ENCODE data around the gene LILRB5.
A peak's percentile ranks its signal among the peaks of the same experiment; 100 is the strongest.

Gene LILRB5

DNA sequence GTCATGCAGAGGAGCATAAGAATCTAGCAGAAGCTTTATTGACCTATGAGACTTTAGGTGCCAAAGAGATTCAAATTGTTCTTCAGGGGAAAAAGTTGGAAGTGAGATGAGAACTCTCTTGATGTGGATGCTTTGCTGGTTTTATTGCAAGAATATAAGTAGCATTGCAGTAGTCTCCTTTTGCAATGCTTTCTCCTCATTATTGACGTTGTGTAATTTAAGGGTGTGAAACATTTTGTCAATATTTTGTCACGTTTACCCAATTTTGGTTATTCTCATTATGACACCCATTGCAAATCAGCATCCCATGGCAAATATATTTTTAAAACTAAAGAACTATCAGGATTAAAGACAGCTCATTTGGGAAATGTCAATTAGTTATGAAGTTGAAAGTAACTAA lies 11.9 kb upstream of the LILRB5 start:
- no peaks in the 10 kb centered on the region for H3K36me3 ChIP-seq (ENCODE audit: insufficient read depth)
- H3K4me1 ChIP-seq (ENCODE audit: low read depth, poor library complexity, severe bottlenecking), result no peaks in the 10 kb centered on the region
- TF ChIP-seq, protein P1, sequence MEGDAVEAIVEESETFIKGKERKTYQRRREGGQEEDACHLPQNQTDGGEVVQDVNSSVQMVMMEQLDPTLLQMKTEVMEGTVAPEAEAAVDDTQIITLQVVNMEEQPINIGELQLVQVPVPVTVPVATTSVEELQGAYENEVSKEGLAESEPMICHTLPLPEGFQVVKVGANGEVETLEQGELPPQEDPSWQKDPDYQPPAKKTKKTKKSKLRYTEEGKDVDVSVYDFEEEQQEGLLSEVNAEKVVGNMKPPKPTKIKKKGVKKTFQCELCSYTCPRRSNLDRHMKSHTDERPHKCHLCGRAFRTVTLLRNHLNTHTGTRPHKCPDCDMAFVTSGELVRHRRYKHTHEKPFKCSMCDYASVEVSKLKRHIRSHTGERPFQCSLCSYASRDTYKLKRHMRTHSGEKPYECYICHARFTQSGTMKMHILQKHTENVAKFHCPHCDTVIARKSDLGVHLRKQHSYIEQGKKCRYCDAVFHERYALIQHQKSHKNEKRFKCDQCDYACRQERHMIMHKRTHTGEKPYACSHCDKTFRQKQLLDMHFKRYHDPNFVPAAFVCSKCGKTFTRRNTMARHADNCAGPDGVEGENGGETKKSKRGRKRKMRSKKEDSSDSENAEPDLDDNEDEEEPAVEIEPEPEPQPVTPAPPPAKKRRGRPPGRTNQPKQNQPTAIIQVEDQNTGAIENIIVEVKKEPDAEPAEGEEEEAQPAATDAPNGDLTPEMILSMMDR (conservative IDR thresholded peaks at IDR 0.05; ENCODE audit: low read depth, low read length), result no peak

DNA sequence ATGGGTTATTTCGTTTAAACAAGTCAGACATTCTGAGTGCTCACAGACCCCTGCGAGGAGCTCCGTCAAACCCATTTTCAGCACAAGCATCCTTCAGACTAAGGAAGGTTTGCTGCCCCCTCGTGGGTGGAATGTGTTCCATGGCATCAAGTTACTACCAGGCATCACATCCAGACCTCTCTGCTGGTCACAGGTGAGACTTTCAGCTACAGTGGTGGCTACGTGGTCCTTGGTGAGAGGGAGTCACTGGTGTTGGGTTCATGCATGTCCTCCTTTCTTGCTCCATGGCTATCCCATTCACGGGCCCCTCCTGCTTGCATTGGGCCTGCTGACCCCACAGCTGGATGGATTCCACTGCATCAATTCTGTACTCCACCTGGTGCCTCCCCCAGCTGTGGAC lies 9.1 kb upstream of the LILRB5 start:
- no peak overlapping the region for H3K9ac ChIP-seq
- TF ChIP-seq, protein P1 (conservative IDR thresholded peaks at IDR 0.05; ENCODE audit: low read depth, low read length), result peak; percentile 79
- H3K27me3 ChIP-seq (ENCODE audit: insufficient read depth, low read depth), result peaks cover 14% of the 10 kb centered on the region
- H3K36me3 ChIP-seq (ENCODE audit: insufficient read depth), result no peaks in the 10 kb centered on the region
- no peaks in the 10 kb centered on the region for H3K79me2 ChIP-seq (ENCODE audit: insufficient read depth, low read depth)
- H2AFZ ChIP-seq (ENCODE audit: low read depth), result no peak overlapping the region
- H3K4me3 ChIP-seq (IDR thresholded peaks at IDR 0.05; ENCODE audit: insufficient read depth, low read depth, low read length), result no peak overlapping the region
- no peak overlapping the region for H3K27ac ChIP-seq
- no peaks in the 10 kb centered on the region for H3K4me1 ChIP-seq (ENCODE audit: low read depth, poor library complexity, severe bottlenecking)
- no peaks in the 10 kb centered on the region for H4K20me1 ChIP-seq (ENCODE audit: insufficient read depth)
- no peak overlapping the region for H3K4me2 ChIP-seq

More for the DNA sequence above, 11.9 kb upstream of the LILRB5 start:
- no peaks in the 10 kb centered on the region for H4K20me1 ChIP-seq (ENCODE audit: insufficient read depth)
- no peaks in the 10 kb centered on the region for H3K79me2 ChIP-seq (ENCODE audit: insufficient read depth, low read depth)
- H2AFZ ChIP-seq (ENCODE audit: low read depth), result no peak overlapping the region
- H3K4me2 ChIP-seq, result no peak overlapping the region
- H3K9ac ChIP-seq, result no peak overlapping the region
- no peak overlapping the region for H3K27ac ChIP-seq
- H3K27me3 ChIP-seq (ENCODE audit: insufficient read depth, low read depth), result peaks cover 30% of the 10 kb centered on the region
- no peak overlapping the region for H3K4me3 ChIP-seq (IDR thresholded peaks at IDR 0.05; ENCODE audit: insufficient read depth, low read depth, low read length)

DNA sequence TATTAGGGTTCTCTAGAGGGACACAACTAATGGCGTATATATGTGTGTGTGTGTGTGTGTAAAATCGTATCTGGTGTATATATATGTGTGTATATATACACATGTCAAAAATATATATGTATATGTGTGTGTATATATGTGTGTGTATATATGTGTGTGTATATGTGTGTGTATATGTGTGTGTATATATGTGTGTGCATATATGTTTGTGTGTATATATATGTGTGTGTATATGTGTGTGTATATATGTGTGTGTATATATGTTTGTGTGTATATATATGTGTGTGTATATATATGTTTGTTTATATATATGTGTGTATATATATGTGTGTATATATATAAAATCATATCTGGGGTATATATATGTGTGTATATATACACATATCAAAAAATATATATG lies 5.4 kb upstream of the LILRB5 start:
- no peaks in the 10 kb centered on the region for H3K4me1 ChIP-seq (ENCODE audit: low read depth, poor library complexity, severe bottlenecking)
- H3K27ac ChIP-seq, result no peak overlapping the region
- no peak overlapping the region for H2AFZ ChIP-seq (ENCODE audit: low read depth)
- H3K4me2 ChIP-seq, result no peak overlapping the region
- H3K9ac ChIP-seq, result no peak overlapping the region
- H4K20me1 ChIP-seq (ENCODE audit: insufficient read depth), result no peaks in the 10 kb centered on the region
- H3K79me2 ChIP-seq (ENCODE audit: insufficient read depth, low read depth), result no peaks in the 10 kb centered on the region
- H3K36me3 ChIP-seq (ENCODE audit: insufficient read depth), result no peaks in the 10 kb centered on the region
- peaks cover 31% of the 10 kb centered on the region for H3K27me3 ChIP-seq (ENCODE audit: insufficient read depth, low read depth)
- TF ChIP-seq, protein P1 (conservative IDR thresholded peaks at IDR 0.05; ENCODE audit: low read depth, low read length), result no peak
- no peak overlapping the region for H3K4me3 ChIP-seq (IDR thresholded peaks at IDR 0.05; ENCODE audit: insufficient read depth, low read depth, low read length)

DNA sequence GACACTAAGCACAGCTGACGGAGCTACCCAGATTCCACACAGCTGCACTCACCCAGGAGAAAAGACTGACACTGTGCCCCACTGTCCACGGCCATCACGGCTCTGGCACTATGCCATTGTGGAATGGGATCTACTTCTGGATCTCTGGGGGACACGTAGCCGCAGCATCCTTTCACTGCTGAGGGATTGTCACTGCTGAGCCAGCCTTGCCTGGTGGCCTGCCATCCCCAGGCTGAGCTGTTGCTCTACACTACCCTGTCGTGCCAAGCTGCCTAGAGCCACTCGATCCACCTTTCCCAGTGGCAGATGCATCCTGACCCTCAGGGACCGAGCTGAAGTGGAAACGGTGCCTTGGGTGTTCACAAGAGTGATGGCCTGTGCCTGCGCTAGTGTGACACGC lies 5.0 kb upstream of the LILRB5 start:
- H3K4me2 ChIP-seq, result no peak overlapping the region
- H3K9ac ChIP-seq, result no peak overlapping the region
- no peak overlapping the region for H3K27ac ChIP-seq
- H3K79me2 ChIP-seq (ENCODE audit: insufficient read depth, low read depth), result no peaks in the 10 kb centered on the region
- no peaks in the 10 kb centered on the region for H4K20me1 ChIP-seq (ENCODE audit: insufficient read depth)
- H2AFZ ChIP-seq (ENCODE audit: low read depth), result no peak overlapping the region
- H3K36me3 ChIP-seq (ENCODE audit: insufficient read depth), result no peaks in the 10 kb centered on the region
- no peaks in the 10 kb centered on the region for H3K4me1 ChIP-seq (ENCODE audit: low read depth, poor library complexity, severe bottlenecking)
- TF ChIP-seq, protein P1 (conservative IDR thresholded peaks at IDR 0.05; ENCODE audit: low read depth, low read length), result no peak
- H3K27me3 ChIP-seq (ENCODE audit: insufficient read depth, low read depth), result peaks cover 34% of the 10 kb centered on the region
- no peak overlapping the region for H3K4me3 ChIP-seq (IDR thresholded peaks at IDR 0.05; ENCODE audit: insufficient read depth, low read depth, low read length)
